MCF 10A (cell line): ENCODE measurements around the gene GYG2. TPM values are rescaled to one million over a fixed set of nuclear protein-coding genes. Genes with fewer than 3 reads are reported as not detected.

Experiments
- BruUV-seq: library from RNA; stranded (reverse); fragments of 400-500 nt; replicated peaks from 2 replicates; lab custom pipeline; 2021; lab: Mats Ljungman, UMichigan
- CTCF ChIA-PET: fragments of 300-600 bp; sonication (Branson Sonifier 250); formaldehyde crosslinking; extraction: SDS; loops from one replicate; lab custom pipeline; 2021; ENCODE audit warnings: antibody characterized with exemption, inconsistent platforms; lab: Yijun Ruan, JAX
- POLR2A ChIA-PET: fragments of 300-600, 350-650 bp; sonication (Branson Sonifier 250); formaldehyde crosslinking; extraction: SDS; loops from one replicate; lab custom pipeline; 2020; ENCODE audit warnings: antibody characterized with exemption, inconsistent platforms; lab: Yijun Ruan, JAX
- DNase-seq: peaks from one replicate; pipeline ENCODE4 v3.0.0-alpha.2; 2018; ENCODE audit not compliant: unreplicated experiment
- H3K27ac Mint-ChIP-seq: one replicate; pipeline ENCODE4 v1.8.0; 2022; ENCODE audit warnings: mild to moderate bottlenecking, low read depth, mixed read lengths; ENCODE audit not compliant: unreplicated experiment
- H3K27me3 Mint-ChIP-seq: one replicate; pipeline ENCODE4 v1.8.0; 2022; ENCODE audit warnings: mixed read lengths; ENCODE audit not compliant: insufficient read depth, unreplicated experiment
- H3K36me3 Mint-ChIP-seq: one replicate; pipeline ENCODE4 v1.8.0; 2022; ENCODE audit warnings: mild to moderate bottlenecking, moderate library complexity, mixed read lengths; ENCODE audit not compliant: insufficient read depth, unreplicated experiment
- H3K4me1 Mint-ChIP-seq: one replicate; pipeline ENCODE4 v1.8.0; 2022; ENCODE audit warnings: mixed read lengths; ENCODE audit not compliant: insufficient read depth, unreplicated experiment
- H3K4me3 Mint-ChIP-seq: one replicate; pipeline ENCODE4 v1.8.0; 2022; ENCODE audit warnings: mild to moderate bottlenecking, moderate library complexity, mixed read lengths; ENCODE audit not compliant: unreplicated experiment
- H3K9me3 Mint-ChIP-seq: one replicate; pipeline ENCODE4 v1.8.0; 2022; ENCODE audit warnings: mixed read lengths; ENCODE audit not compliant: unreplicated experiment
- CTCF ChIP-seq: fragments of 200-600 bp; IDR thresholded peaks from one replicate; pipeline ENCODE4 v1.8.0; 2022; ENCODE audit warnings: antibody characterized with exemption, mild to moderate bottlenecking; ENCODE audit not compliant: unreplicated experiment
- intact Hi-C: fragments of 100-400 bp; cut with micrococcal nuclease; formaldehyde crosslinking; loops from 2 replicates; pipeline ENCODE4 v1.14.1; 2022
- total RNA-seq: library from RNA; stranded (reverse); gene quantifications from 2 replicates; pipeline ENCODE4 v1.2.3, GENCODE V29; 2022

GYG2 gene
- total RNA-seq, 1 experiment from 2014 or later, result not detected

- H3K4me1 Mint-ChIP-seq, result no peaks in the 10 kb centered on the region
- CTCF ChIA-PET, result interaction anchor here (0.6 kb wide), 1 partner anchor 59 kb away, joined by 5 read pairs; no protein-coding TSS in a partner anchor
- DNase-seq, result no peak
Observed at GRCh38 chrX:2863646-2864045, 34.9 kb downstream of the GYG2 start.

GRCh38 chrX:2867206-2867605 lies 38.5 kb downstream of the GYG2 start:
- BruUV-seq, result no TSS peak
- Mint-ChIP-seq H3K4me1 (no peaks in the 10 kb centered on the region), H3K36me3 (peaks cover 6% of the 10 kb centered on the region), H3K27ac (no peak overlapping the region), H3K9me3 (no peaks in the 10 kb centered on the region), H3K4me3 (no peak overlapping the region), H3K27me3 (peaks cover 30% of the 10 kb centered on the region)
- intact Hi-C loops, result no loop called here
- DNase-seq, result no peak
- TF ChIP-seq CTCF, result no peak
- POLR2A ChIA-PET, result no interaction called here
- CTCF ChIA-PET, result no interaction called here

More at GRCh38 chrX:2863646-2864045, 34.9 kb downstream of the GYG2 start:
- intact Hi-C loops, result no loop called here
- no peak overlapping the region for H3K27ac Mint-ChIP-seq
- no peaks in the 10 kb centered on the region for H3K36me3 Mint-ChIP-seq
- POLR2A ChIA-PET, result no interaction called here
- no TSS peak for BruUV-seq
- no peak for TF ChIP-seq CTCF
- H3K27me3 Mint-ChIP-seq, result peaks cover 42% of the 10 kb centered on the region
- no peaks in the 10 kb centered on the region for H3K9me3 Mint-ChIP-seq
- no peak overlapping the region for H3K4me3 Mint-ChIP-seq

GRCh38 chrX:2870650-2871049 lies 41.9 kb downstream of the GYG2 start:
- ChIA-PET CTCF (interaction anchor here (1.1 kb wide), 1 partner anchor 51 kb away, joined by 3 read pairs; no protein-coding TSS in a partner anchor), POLR2A (no interaction called here)
- no peak for TF ChIP-seq CTCF
- Mint-ChIP-seq H3K4me1 (no peaks in the 10 kb centered on the region), H3K36me3 (peaks cover 6% of the 10 kb centered on the region), H3K9me3 (no peaks in the 10 kb centered on the region), H3K4me3 (no peak overlapping the region), H3K27me3 (peaks cover 26% of the 10 kb centered on the region), H3K27ac (no peak overlapping the region)
- DNase-seq, result no peak
- intact Hi-C loops, result no loop called here
- no TSS peak for BruUV-seq

- Mint-ChIP-seq H3K4me3 (no peak overlapping the region), H3K4me1 (no peaks in the 10 kb centered on the region), H3K36me3 (peaks cover 6% of the 10 kb centered on the region), H3K27ac (no peak overlapping the region), H3K9me3 (no peaks in the 10 kb centered on the region), H3K27me3 (peaks cover 22% of the 10 kb centered on the region)
- DNase-seq, result no peak
- ChIA-PET POLR2A (no interaction called here), CTCF (no interaction called here)
- no TSS peak for BruUV-seq
- TF ChIP-seq CTCF, result no peak
- intact Hi-C loops, result no loop called here
Observed at GRCh38 chrX:2871831-2872230, 43.1 kb downstream of the GYG2 start.
